ENCODE measurements around the gene REM2. TPM values are rescaled to one million over a fixed set of nuclear protein-coding genes. Genes with fewer than 3 reads are reported as not detected.

REM2 gene
- total RNA-seq, 1 experiment from 2014 or later: 1.5 TPM

GRCh38 chr14:22846811-22847307 is 36.2 kb upstream of the REM2 start (continued):
- TF ChIP-seq PRDM15 (CRISPR knock-in tag; IDR thresholded peaks at IDR 0.05): no peak
- TF ChIP-seq GRHL2 (CRISPR knock-in tag; IDR thresholded peaks at IDR 0.05; ENCODE audit: insufficient replicate concordance, severe bottlenecking): no peak

GRCh38 chr14:22847661-22848341 is 35.2 kb upstream of the REM2 start:
- ChIA-PET CTCF (interaction anchor here (0.6 to 10.1 kb wide), 13 partner anchors 12 to 309 kb away, joined by 3 to 280 read pairs (median 4); partner anchors contain the start of genes LRP10, MMP14 and OXA1L), POLR2A (interaction anchor here (1.4 to 2.4 kb wide), 3 partner anchors 9 to 26 kb away, joined by 5 to 9 read pairs (median 7); no protein-coding TSS in a partner anchor)
- Mint-ChIP-seq H3K36me3 (peaks cover 30% of the 10 kb centered on the region), H3K4me1 (peaks cover 26% of the 10 kb centered on the region), H3K4me3 (no peak overlapping the region), H3K27me3 (ENCODE audit: low read depth) (no peaks in the 10 kb centered on the region), H3K9me3 (no peaks in the 10 kb centered on the region), H3K27ac (peak overlapping the region; percentile 54)
- DNase-seq (ENCODE audit: low spot score) (no peak), ATAC-seq (peak; percentile 19; the same call in 1 of the 2 replicates)
- no peak for TF ChIP-seq ZMAT4 (CRISPR knock-in tag; IDR thresholded peaks at IDR 0.05)
- TF ChIP-seq ESRRA (CRISPR knock-in tag; IDR thresholded peaks at IDR 0.05; ENCODE audit: borderline replicate concordance): no peak
- no peak for TF ChIP-seq GTF2I (CRISPR knock-in tag; conservative IDR thresholded peaks at IDR 0.05)
- no peak for TF ChIP-seq ATF6 (CRISPR knock-in tag; IDR thresholded peaks at IDR 0.05)

GRCh38 chr14:22848351-22849164 is 34.5 kb upstream of the REM2 start:
- CTCF ChIA-PET: interaction anchor here (0.6 to 10.1 kb wide), 16 partner anchors 11 to 310 kb away, joined by 3 to 280 read pairs (median 4); partner anchors contain the start of genes LRP10, MMP14, MRPL52 and OXA1L
- Mint-ChIP-seq H3K4me1 (peaks cover 25% of the 10 kb centered on the region), H3K4me3 (no peak overlapping the region), H3K27ac (peak overlapping the region; percentile 60), H3K9me3 (no peaks in the 10 kb centered on the region), H3K27me3 (ENCODE audit: low read depth) (no peaks in the 10 kb centered on the region), H3K36me3 (peaks cover 24% of the 10 kb centered on the region)
- ATAC-seq (peak; percentile 12), DNase-seq (ENCODE audit: low spot score) (no peak)
- POLR2A ChIA-PET: interaction anchor here (1.4 to 2.4 kb wide), 4 partner anchors 9 to 27 kb away, joined by 3 to 9 read pairs (median 6); no protein-coding TSS in a partner anchor
- TF ChIP-seq IRF1 (CRISPR knock-in tag; IDR thresholded peaks at IDR 0.05) (no peak), ATF3 (CRISPR knock-in tag; conservative IDR thresholded peaks at IDR 0.05) (no peak), TEAD4 (CRISPR knock-in tag; IDR thresholded peaks at IDR 0.05) (no peak), USF2 (CRISPR knock-in tag; IDR thresholded peaks at IDR 0.05) (no peak), ZNF263 (CRISPR knock-in tag; IDR thresholded peaks at IDR 0.05; ENCODE audit: low read depth) (no peak), GRHL2 (CRISPR knock-in tag; IDR thresholded peaks at IDR 0.05; ENCODE audit: insufficient replicate concordance, severe bottlenecking) (no peak)

Measured in WTC11 (cell line).